HG03469 (cell line): ENCODE results near the gene QKI.

Source experiments
- ATAC-seq: cut with Tn5 transposase; IDR thresholded peaks from one replicate; pipeline ENCODE4 v1.9.1; 2021; ENCODE audit warnings: mild to moderate bottlenecking, moderate library complexity, moderate number of reproducible peaks; ENCODE audit not compliant: unreplicated experiment

Gene QKI

DNA sequence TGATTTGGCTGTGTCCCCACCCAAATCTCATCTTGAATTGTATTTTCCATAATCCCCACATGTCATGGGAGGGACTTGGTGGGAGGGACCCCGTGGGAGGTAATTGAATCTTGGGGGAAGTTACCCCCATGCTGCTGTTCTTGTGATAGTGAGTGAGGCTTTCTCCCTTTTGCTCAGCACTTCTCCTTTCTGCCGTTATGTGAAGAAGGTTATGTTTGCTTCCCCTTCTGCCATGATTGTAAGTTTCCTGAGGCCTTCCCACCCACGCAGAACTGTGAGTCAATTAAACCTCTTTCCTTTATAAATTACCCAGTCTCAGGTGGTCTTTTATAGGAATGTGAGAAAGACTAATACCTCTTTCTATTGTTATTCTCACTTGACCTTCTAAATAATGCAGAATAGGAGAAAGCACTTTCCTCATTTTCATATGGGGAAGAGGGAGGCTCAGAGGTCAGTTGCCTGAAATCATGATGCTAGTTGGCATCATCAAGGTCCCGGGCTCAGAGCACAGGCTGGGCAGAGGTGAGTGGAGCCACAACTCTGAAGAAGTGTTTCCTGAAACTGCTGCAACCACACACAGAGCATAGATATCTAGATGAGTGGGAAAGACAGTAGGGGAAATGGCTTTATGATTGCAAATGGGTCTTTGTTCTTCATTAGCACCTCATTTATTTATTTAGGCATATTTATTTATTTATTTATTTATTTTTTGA lies 191.0 kb downstream of the QKI start:
- ATAC-seq: no peak

DNA sequence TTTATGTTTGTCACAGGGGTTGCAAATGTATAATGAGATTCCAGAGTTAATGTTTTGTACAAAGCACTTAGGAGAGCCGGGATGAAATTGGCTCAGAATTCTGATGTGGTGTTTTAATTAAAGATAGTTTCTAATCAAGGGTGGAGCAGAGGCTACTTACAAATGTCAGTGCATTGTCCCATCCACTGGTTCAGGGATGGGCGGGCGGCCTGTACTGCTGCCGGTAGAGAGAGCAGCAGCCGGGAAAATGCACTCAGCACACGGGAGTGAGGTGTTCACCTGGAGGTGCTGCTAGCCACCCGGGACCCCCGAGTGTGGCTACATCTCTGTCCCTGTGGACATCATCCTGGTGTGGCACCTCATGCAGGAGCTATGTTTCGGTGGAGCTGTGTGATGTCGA lies 193.3 kb downstream of the QKI start:
- no peak for ATAC-seq

DNA sequence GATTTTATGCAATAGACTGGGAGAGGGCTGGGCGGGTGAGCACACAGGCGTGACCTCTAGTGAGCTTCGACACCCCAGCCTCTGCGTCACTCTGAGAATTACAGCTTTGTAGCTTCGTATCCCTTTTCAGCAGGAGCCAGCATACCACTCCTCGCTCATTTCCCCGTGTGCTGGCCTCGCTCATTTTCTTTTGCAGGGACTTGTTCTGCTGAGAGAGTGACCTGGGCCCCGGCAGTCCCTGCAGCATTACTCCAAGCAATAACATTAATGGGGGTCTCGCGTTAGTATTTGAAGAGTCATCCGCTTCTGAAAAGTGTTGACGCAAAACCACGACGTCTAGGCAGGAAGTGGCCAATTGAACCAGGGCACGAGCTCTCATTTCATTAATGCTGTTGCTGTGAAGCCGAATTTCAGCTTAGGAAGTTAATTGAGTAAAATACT lies 193.7 kb downstream of the QKI start:
- ATAC-seq: no peak

DNA sequence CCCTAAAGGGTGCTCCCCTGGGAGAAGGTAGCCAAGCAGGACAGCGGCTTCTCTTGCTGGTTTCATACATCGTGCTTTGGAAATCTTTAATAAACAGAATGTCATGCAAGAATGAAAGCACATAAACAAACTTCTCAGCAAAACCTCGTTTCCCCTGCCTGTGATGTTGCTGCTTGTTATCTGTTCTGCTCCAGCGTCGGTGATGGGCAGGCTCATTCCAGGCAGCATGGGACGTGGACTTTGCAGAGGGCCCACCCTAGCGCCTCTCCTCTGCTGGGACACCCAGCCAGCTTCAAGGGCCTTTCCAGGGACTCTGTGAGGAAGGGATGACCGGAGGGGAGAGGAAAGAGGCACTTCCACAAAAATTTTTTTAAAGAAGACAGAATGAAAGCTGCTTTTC lies 197.7 kb downstream of the QKI start:
- no peak for ATAC-seq

DNA sequence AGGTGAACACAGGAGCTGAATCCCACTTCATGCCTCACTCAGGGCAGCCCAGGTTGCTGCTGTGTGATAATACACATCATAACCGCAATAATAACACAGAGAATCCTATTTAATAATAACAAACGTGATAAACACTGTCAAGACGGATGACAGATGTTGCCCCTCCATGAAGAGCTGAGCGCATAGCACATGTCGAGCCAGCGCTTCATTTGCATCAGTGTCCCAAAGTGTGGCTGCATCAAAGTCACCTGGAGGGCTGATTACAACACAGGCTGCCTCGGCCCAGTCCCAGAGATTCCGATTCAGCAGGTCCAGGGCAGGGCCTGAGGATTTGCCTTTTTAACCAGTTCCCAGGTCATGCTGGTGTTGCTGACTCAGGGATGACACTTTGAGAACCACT lies 198.5 kb downstream of the QKI start:
- no peak for ATAC-seq

DNA sequence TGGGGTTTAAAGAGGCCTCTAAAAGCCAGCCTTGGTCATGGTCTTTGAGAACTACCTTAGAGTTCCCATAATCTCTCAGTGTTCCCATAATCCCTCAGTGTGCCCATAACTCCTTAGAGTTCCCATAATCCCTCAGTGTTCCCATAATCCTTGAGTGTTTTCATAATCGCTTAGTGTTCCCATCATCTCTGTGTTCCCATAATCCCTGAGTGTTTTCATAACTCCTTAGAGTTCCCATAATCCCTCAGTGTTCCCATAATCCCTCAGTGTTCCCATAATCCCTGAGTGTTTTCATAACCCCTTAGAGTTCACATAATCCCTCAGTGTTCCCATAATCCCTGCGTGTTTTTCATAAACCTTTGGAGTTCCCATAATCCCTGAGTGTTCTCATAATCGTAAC lies 199.2 kb downstream of the QKI start:
- ATAC-seq: no peak

DNA sequence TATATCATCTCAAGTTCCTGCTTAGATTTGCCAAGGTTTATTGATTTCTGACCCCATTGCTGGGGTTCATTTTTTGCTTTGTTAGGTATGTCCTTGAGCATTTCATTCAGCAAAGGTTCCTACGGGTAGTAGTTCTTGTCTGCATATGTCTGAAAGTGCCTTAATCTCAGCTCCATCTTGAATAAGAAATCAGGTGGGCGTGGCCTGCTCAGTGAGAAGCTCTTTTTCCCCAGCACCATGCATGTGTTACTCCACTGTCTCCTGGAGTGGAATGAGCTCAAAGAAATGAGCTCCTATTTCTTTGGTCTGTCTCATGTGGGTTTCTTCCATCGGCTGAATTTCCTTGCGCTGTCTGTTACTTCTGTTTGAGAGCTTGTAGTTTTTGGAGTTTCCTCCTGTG lies 201.9 kb downstream of the QKI start:
- ATAC-seq: no peak

DNA sequence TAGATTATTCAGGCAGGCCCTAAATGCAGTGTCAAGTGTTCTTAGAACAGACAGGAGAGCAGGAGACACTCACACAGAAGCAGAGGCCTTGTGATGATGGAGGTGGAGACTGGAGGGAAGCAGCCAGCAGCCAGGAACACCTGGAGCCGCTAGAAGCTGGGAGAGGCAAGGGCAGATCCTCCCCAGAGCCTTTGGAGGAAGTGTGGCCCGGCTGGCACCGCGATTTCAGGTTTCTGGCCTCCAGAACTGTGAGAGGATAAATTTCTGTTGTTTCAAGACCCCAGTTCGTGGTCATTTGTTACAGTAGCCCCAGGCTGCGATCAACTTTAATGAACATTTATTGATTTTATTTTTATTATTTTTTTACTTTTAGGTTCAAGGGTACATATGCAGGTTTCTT lies 203.0 kb downstream of the QKI start:
- no peak for ATAC-seq

DNA sequence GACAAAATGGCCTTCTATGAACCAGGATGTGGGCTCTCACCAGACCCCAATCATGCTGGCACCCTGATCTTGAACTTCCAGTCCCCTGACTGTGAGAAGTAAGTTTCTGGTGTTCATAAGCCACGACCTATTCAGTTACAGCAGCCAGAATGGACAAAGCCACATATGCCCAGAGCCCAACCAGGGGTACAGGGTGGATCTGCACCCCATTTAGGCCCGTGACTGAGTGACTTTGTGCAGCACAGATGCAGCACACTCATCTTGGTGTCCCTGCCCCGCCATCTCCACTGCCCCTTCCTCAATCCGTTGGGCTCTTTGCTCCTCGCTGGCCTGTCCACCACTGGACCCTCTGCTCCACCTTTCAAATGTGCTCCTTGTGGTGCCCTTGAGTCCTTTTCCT lies 205.6 kb downstream of the QKI start:
- ATAC-seq: no peak

DNA sequence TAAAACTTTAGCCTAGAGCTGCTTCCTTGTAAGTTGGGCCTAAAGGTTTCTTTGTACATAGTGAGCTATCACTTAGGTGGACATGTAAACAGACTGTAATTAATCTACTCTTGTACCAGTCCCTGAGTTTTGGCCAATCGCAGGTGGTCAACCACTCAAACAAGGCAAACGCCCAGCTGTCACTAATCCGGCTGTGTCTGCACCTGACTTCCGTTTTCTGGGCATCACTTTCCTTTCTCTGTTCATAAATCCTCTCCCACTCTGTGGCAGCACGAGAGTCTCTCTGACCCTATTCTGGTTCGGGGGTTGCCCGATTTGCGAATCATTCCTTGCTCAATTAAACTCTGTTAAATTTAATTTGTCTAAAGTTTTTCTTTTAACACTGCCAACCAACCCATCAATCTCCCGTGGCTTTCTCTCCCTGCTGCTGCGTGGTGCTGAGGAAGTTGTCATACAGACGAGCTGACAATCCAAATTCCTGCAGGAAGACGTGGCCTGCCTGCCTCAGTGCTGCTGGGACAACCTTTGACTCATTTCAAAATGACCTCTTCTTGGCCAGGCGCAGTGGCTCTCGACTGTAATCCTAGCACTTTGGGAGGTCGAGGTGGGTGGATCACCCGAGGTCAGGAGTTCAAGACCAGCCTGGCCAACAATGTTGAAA lies 206.3 kb downstream of the QKI start:
- no peak for ATAC-seq

DNA sequence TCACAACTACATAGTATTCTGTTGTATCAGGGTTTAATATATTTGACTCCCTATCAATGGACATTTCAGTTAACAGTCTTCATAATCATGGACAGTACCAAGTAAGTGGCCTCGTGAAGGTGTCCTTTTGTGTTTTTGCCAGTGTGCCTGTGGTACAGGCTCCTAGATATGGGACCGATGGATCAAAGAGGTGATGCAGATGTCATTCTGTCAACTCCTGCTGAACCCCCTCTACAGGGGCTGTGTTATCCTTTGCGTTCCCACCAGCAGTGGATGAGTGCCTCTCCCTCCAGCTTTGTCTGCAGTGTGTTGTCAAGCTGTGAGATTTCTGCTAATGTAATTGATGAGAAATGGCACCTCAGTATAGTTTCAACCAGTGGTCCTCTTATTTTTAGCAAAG lies 210.7 kb downstream of the QKI start:
- ATAC-seq: no peak

DNA sequence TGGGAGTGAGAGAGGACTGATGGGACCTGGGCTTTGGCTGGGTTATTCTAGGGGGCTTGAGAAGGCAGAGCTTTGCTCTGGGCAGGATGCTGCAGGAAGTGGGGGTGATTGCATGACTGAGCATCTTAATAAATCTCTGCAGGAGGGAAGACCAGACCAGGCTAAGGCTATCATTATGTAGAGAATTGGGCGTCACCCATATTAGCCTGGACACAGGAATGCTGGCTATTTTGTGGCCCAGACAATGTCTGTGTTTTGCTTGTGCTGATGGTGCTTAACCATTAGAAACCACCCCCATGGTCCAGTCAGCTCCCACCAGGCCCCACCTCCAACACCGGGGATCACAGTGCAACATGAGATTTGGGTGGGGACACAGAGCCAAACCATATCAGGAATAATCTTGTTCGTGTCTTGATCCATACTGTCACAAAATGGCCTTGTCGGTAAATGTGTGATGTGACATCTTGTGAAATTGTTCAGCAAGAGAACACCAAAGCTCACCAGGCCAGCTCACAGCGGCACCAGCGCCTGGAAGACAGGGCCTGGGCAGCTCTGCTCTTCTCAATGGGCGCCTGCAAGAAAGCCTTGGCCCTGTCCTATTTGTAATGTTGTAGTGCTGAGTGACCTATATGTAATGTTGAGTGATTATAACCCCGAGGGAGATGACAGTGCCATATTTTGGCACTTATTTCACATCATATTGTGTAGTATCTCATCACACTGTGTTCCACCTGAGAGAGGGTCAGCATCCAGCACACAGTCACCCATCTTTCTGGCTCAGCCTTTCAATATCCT lies 211.8 kb downstream of the QKI start:
- ATAC-seq: no peak

DNA sequence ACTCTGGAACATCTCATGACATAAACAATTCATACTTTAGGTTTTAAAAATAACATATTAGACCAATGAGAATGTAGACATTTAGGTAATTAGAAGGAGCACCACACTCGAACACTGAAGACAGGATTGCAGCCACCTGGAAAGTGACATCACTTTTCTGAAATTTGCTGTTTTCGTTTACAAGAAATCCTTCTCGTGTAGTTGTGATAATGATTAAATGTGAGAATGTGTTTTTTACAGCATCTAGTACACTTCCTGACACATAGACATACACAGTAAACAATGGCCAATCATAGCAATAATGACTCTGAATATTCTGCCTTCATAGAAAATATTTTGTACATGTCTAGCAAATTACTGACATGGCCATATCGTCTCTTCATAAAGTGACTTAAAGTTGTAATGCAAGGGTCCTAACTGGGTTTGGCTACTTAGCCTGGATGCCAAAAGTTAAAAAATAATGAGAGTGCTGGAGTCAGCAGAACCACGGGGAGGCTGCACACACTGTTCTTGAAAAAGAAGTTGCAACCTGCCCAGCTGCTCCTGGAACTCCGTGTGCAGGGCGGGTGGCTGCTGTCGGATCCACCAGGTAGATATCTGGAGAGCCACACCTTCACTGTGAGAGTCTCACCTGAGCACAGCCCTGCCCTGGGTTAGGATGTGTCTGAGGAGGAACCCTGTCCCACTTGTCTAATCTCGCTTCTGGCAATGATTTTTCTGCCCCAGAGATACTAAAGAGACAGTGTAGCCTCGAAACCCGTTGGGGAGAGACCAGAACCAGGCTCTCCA lies 212.9 kb downstream of the QKI start:
- no peak for ATAC-seq
